K562 (cell line): ENCODE results near the gene LAX1. TPM values are rescaled to one million over a fixed set of nuclear protein-coding genes. Genes with fewer than 3 reads are reported as not detected.

Source experiments
- ATAC-seq: fragments of 200-7000 bp; cut with Tn5 transposase; 3 replicates; pipeline ENCODE4 v1.9.1; 2020; ENCODE audit warnings: moderate library complexity
- BruUV-seq: library from RNA; stranded (reverse); fragments of 400-500 nt; replicated peaks from 2 replicates; lab custom pipeline; 2021; lab: Mats Ljungman, UMichigan
- CTCF ChIA-PET: fragments of 300-600 bp; formaldehyde crosslinking; extraction: SDS; loops from one replicate; lab custom pipeline; 2021; ENCODE audit warnings: low intra/inter-chr PET ratio; lab: Yijun Ruan, JAX
- POLR2A ChIA-PET: fragments of 300-600, 350-650 bp; sonication (Branson Sonifier 250); formaldehyde crosslinking; extraction: SDS; loops from one replicate; lab custom pipeline; 2021; ENCODE audit warnings: antibody characterized with exemption, inconsistent platforms; lab: Yijun Ruan, JAX
- DNase-seq, 4 experiments: peaks; one replicate each; pipeline versions ENCODE4 v3.0.0 to v3.0.0-alpha.2; 2011 to 2018; ENCODE audit warnings: low spot score in 3 of 4, mixed read lengths in 3 of 4; ENCODE audit errors: extremely low read depth in 1 of 4
- FAIRE-seq: peaks from 2 replicates; lab custom pipeline; 2011; peaks lifted over from hg19 to GRCh38; lab: Jason Lieb, UNC
- H2AFZ ChIP-seq: 2 replicates; pipeline ENCODE4 v1.6.0; 2011; ENCODE audit warnings: low read depth, low read length, control low read depth, inconsistent platforms
- H3K27ac ChIP-seq: fragments of 200-600 bp; 3 replicates; pipeline ENCODE4 v1.8.0; 2011; ENCODE audit warnings: low read depth, mild to moderate bottlenecking, control low read depth, inconsistent platforms, low read length, moderate library complexity, mixed read lengths; ENCODE audit errors: extremely low read depth
- H3K27me3 ChIP-seq, 2 experiments: fragments of 300-600 bp in 1 of 2; 2 replicates in 1 of 2; 3 replicates in 1 of 2; pipeline versions ENCODE4 v1.6.0 to v1.8.0; 2011; ENCODE audit warnings: inconsistent platforms in 2 of 2, low read length in 2 of 2, mild to moderate bottlenecking in 1 of 2, mixed read lengths in 1 of 2, moderate library complexity in 1 of 2; ENCODE audit not compliant: control insufficient read depth in 2 of 2, insufficient read depth in 2 of 2
- H3K36me3 ChIP-seq: fragments of 300-600 bp; 3 replicates; pipeline ENCODE4 v1.8.0; 2011; ENCODE audit warnings: mild to moderate bottlenecking, low read length, inconsistent platforms; ENCODE audit not compliant: control insufficient read depth, insufficient read depth
- H3K4me1 ChIP-seq, 2 experiments: fragments of 200-600 bp in 1 of 2; replicated peaks in 1 of 2; 2 replicates in 1 of 2; 3 replicates in 1 of 2; pipeline versions ENCODE4 v1.5.1 to v1.8.0; 2011; ENCODE audit warnings: inconsistent platforms in 2 of 2, low read length in 2 of 2, mild to moderate bottlenecking in 1 of 2, mixed read lengths in 1 of 2, moderate library complexity in 1 of 2; ENCODE audit not compliant: control insufficient read depth in 2 of 2, insufficient read depth in 2 of 2
- H3K4me2 ChIP-seq: 2 replicates; pipeline ENCODE4 v1.6.1; 2011; ENCODE audit warnings: low read length, control low read depth, inconsistent platforms, mixed read lengths; ENCODE audit not compliant: insufficient read depth
- H3K4me3 ChIP-seq: fragments of 200-600 bp; sonication (generic), shearing (Covaris generic); 2 replicates; pipeline ENCODE4 v1.5.1; 2016; ENCODE audit warnings: control low read depth, inconsistent platforms
- H3K79me2 ChIP-seq: fragments of 200-600 bp; 3 replicates; pipeline ENCODE4 v1.8.0; 2011; ENCODE audit warnings: low read length, inconsistent platforms; ENCODE audit not compliant: control insufficient read depth, insufficient read depth
- H3K9ac ChIP-seq, 2 experiments: 2 replicates each; pipeline versions ENCODE4 v1.6.0 to v1.6.1; 2011; ENCODE audit warnings: low read depth in 2 of 2, low read length in 2 of 2, control low read depth in 1 of 2, inconsistent platforms in 1 of 2, mild to moderate bottlenecking in 1 of 2, mixed read lengths in 1 of 2; ENCODE audit not compliant: insufficient read depth in 1 of 2
- H3K9me1 ChIP-seq: one replicate; pipeline ENCODE4 v1.6.0; 2011; ENCODE audit warnings: inconsistent platforms, mild to moderate bottlenecking, low read length, moderate library complexity; ENCODE audit not compliant: control insufficient read depth, insufficient read depth
- H3K9me3 ChIP-seq: replicated peaks from 2 replicates; pipeline ENCODE4 v1.5.1; 2011; ENCODE audit warnings: low read depth, low read length, inconsistent platforms; ENCODE audit not compliant: control insufficient read depth, insufficient read depth
- H4K20me1 ChIP-seq: replicated peaks from 2 replicates; pipeline ENCODE4 v1.6.1; 2011; ENCODE audit warnings: low read length, inconsistent platforms, mixed read lengths; ENCODE audit not compliant: control insufficient read depth, insufficient read depth
- BRD4 ChIP-seq: fragments of 200-600 bp; sonication (generic); IDR thresholded peaks from 2 replicates; pipeline ENCODE4 v1.6.1; 2017; ENCODE audit warnings: inconsistent platforms
- CBX3 ChIP-seq, 2 experiments: IDR thresholded peaks; 1 replicate in 1 of 2; 2 replicates in 1 of 2; pipeline ENCODE4 v1.6.1; 2012; ENCODE audit warnings: inconsistent platforms in 2 of 2, low read length in 2 of 2, borderline replicate concordance in 1 of 2, control low read depth in 1 of 2
- MLX ChIP-seq, 2 experiments: fragments of 450-650 bp in 1 of 2; sonication (generic) in 1 of 2; formaldehyde crosslinking; conservative IDR thresholded peaks; 2 replicates each; pipeline versions ENCODE4 v1.4.0 to v1.8.1; 2020 to 2022; ENCODE audit warnings: mild to moderate bottlenecking in 1 of 2, missing genetic modification reagents in 1 of 2
- PHF20 ChIP-seq: fragments of 450-650 bp; IDR thresholded peaks from 2 replicates; pipeline ENCODE4 v1.6.1; 2018; ENCODE audit not compliant: partially characterized antibody
- RBM22 ChIP-seq: fragments of 200-400 bp; formaldehyde crosslinking; IDR thresholded peaks from 2 replicates; pipeline ENCODE4 v1.6.1; 2018; ENCODE audit warnings: low read length, low read depth; ENCODE audit not compliant: poor library complexity, severe bottlenecking
- SMARCE1 ChIP-seq: fragments of 450-650 bp; IDR thresholded peaks from 2 replicates; pipeline ENCODE4 v1.7.1; 2016; ENCODE audit warnings: mild to moderate bottlenecking
- THRAP3 ChIP-seq: fragments of 450-650 bp; IDR thresholded peaks from 2 replicates; pipeline ENCODE4 v1.6.1; 2016; ENCODE audit warnings: mild to moderate bottlenecking, inconsistent platforms, borderline replicate concordance
- TRIM28 ChIP-seq: fragments of 450-650 bp; IDR thresholded peaks from 2 replicates; pipeline ENCODE4 v1.6.1; 2017
- XRCC4 ChIP-seq: IDR thresholded peaks from one replicate; pipeline ENCODE4 v1.6.1; 2011; ENCODE audit not compliant: insufficient read depth, insufficient read length; ENCODE audit errors: extremely low read depth
- ZNF23 ChIP-seq: fragments of 250-450 bp; sonication (Bioruptor Pico); IDR thresholded peaks from 2 replicates; pipeline ENCODE4 v1.4.0; 2020; ENCODE audit warnings: mild to moderate bottlenecking
- WGBS: fragments of 100-300 bp; shearing (Covaris generic); methylation state at CpG from one replicate; pipeline ENCODE4 v1.1.6; 2016; ENCODE audit warnings: low coverage, mixed read lengths; ENCODE audit not compliant: insufficient coverage; ENCODE audit errors: missing lambda C conversion rate; 5-methylcytosine and 5-hydroxymethylcytosine counted together
- in situ Hi-C: fragments of 300-500 bp; cut with MboI; formaldehyde crosslinking; loops from 4 replicates; pipeline ENCODE4 v1.15.0; 2018; ENCODE audit warnings: inconsistent platforms, mixed read lengths
- intact Hi-C: fragments of 100-400 bp; cut with micrococcal nuclease; formaldehyde crosslinking; loops from 2 replicates; pipeline ENCODE4 v1.14.2; 2022
- polyA plus RNA-seq, 8 experiments: library from polyadenylated mRNA; depleted of rRNA in 4 of 8; stranded (reverse) in 5 of 8; unstranded in 3 of 8; fragments of >200 nt; fragmentation: Nextera tagmentation in 2 of 8; fragmentation: Illumina TruSeq in 1 of 8; extraction: Ambion mirVana in 2 of 8; extraction: Trizol in 1 of 8; gene quantifications; 2 replicates each; pipeline versions ENCODE4 v1.2.1 to v1.2.3, GENCODE V29; 2011 to 2014; ENCODE audit warnings: inconsistent platforms in 1 of 8, missing spikeins in 1 of 8
- total RNA-seq, 7 experiments: library from RNA; depleted of rRNA in 6 of 7; stranded (reverse); fragments of >200 nt in 6 of 7; fragmentation: Illumina TruSeq in 2 of 7; extraction: Trizol in 2 of 7; gene quantifications; 2 replicates each; pipeline versions ENCODE4 v1.2.1 to v1.2.3, GENCODE V29; 2011 to 2021; ENCODE audit warnings: low replicate concordance in 1 of 7
- TF ChIP-seq, protein P1 (sequence below): fragments of 450-650 bp; IDR thresholded peaks from 2 replicates; pipeline ENCODE4 v1.6.1; 2016; ENCODE audit warnings: low read depth, mild to moderate bottlenecking, moderate library complexity
- TF ChIP-seq, protein P2 (sequence below): fragments of 450-650 bp; IDR thresholded peaks from 2 replicates; pipeline ENCODE4 v1.6.1; 2018; ENCODE audit not compliant: partially characterized antibody

LAX1 gene
- total and polyA plus RNA-seq, 9 of the 15 experiments (the other 6 are each of a cell fraction or from before 2014, with no cell fraction given): not detected

- no peak for ATAC-seq
- Histone ChIP-seq H3K4me3 (peak overlapping the region; percentile 77), H3K4me2 (peak overlapping the region; percentile 96), H3K27me3 (no peaks in the 10 kb centered on the region), H3K9me3 (0 out of 2 replicates have a peak, but pooled peaks cover 2% of the 10 kb centered on the region), H3K36me3 (peaks cover 39% of the 10 kb centered on the region), H3K79me2 (peaks cover 40% of the 10 kb centered on the region), H2AFZ (peak overlapping the region; percentile 93), H3K9me1 (peaks cover 7% of the 10 kb centered on the region), H4K20me1 (peaks cover 20% of the 10 kb centered on the region), H3K4me1 (peaks cover 2 to 38% of the 10 kb centered on the region in 2 experiments), H3K27ac (peak overlapping the region; percentile 99), H3K9ac (peak overlapping the region; percentile 94)
- FAIRE-seq: no peak
- POLR2A ChIA-PET: interaction anchor here (0.9 kb wide), 1 partner anchor 16 kb away, joined by 3 read pairs; no protein-coding TSS in a partner anchor
- DNase-seq: peak in 1 of 4 experiments; percentile 19
- WGBS: 60% methylated on average over 19 of the region's 19 CpGs
- BruUV-seq: TSS peak; percentile 94
- CTCF ChIA-PET: no interaction called here
- intact Hi-C loops: loop anchor here (2.0 kb wide), 1 partner anchor 68 kb away; no protein-coding TSS in a partner anchor
- in situ Hi-C loops: no loop called here
- TF ChIP-seq CBX3 (IDR thresholded peaks at IDR 0.05; ENCODE audit: borderline replicate concordance in 1 of 2, low read length in 2 of 2) (no peak), XRCC4 (no peak), ZNF23 (CRISPR knock-in tag) (no peak), THRAP3 (peak; percentile 93), PHF20 (no peak), MLX (CRISPR knock-in tag; conservative IDR thresholded peaks at IDR 0.05) (no peak), SMARCE1 (no peak), RBM22 (no peak), TRIM28 (no peak), BRD4 (peak; percentile 56; the same call in 1 of the 2 replicates)
- TF ChIP-seq, protein P1, sequence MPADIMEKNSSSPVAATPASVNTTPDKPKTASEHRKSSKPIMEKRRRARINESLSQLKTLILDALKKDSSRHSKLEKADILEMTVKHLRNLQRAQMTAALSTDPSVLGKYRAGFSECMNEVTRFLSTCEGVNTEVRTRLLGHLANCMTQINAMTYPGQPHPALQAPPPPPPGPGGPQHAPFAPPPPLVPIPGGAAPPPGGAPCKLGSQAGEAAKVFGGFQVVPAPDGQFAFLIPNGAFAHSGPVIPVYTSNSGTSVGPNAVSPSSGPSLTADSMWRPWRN: peak; percentile 12; the same call in 1 of the 2 replicates
- TF ChIP-seq, protein P2, sequence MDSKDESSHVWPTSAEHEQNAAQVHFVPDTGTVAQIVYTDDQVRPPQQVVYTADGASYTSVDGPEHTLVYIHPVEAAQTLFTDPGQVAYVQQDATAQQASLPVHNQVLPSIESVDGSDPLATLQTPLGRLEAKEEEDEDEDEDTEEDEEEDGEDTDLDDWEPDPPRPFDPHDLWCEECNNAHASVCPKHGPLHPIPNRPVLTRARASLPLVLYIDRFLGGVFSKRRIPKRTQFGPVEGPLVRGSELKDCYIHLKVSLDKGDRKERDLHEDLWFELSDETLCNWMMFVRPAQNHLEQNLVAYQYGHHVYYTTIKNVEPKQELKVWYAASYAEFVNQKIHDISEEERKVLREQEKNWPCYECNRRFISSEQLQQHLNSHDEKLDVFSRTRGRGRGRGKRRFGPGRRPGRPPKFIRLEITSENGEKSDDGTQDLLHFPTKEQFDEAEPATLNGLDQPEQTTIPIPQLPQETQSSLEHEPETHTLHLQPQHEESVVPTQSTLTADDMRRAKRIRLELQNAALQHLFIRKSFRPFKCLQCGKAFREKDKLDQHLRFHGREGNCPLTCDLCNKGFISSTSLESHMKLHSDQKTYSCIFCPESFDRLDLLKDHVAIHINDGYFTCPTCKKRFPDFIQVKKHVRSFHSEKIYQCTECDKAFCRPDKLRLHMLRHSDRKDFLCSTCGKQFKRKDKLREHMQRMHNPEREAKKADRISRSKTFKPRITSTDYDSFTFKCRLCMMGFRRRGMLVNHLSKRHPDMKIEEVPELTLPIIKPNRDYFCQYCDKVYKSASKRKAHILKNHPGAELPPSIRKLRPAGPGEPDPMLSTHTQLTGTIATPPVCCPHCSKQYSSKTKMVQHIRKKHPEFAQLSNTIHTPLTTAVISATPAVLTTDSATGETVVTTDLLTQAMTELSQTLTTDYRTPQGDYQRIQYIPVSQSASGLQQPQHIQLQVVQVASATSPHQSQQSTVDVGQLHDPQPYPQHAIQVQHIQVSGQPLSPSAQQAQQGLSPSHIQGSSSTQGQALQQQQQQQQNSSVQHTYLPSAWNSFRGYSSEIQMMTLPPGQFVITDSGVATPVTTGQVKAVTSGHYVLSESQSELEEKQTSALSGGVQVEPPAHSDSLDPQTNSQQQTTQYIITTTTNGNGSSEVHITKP: peak; percentile 69
Observed at GRCh38 chr1:203794764-203795440, 29.9 kb downstream of the LAX1 start.
